ENCODE results near the gene PMFBP1.

PMFBP1 gene

DNA sequence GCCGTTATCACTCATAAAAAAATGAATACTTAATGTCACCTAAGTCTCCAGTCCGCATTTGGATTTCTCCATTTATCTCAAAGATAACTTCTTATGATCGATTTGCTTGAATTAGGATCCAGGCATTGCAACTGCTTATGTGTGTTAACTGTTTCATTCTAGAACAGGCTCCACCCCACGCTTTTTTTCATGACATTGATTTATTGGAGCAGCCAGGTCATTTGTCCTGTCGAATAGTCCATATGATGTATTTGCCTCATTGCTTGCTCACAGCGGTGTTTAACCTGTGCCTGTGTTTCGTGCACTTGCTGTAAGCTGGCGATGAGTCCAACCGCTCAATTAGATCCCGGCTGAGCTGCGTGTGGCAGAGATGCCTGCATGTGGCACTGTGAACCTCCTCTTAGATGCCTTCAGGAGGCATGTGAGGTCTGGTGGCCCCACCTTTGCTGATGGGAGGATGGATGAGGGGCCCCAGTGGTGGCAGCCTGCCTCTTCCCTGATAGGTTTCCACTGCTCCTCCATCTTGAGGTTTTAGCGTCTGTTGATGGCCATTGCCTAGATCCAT is 61.9 kb downstream of the PMFBP1 start:
- no peak for DNase-seq (ENCODE audit: low read depth)
- H3K4me3 ChIP-seq (ENCODE audit: low read depth, low read length) = no peak overlapping the region
- TF ChIP-seq CTCF (IDR thresholded peaks at IDR 0.05; ENCODE audit: low read depth, low read length, missing control alignments) = no peak

- no peak for TF ChIP-seq CTCF (IDR thresholded peaks at IDR 0.05; ENCODE audit: low read depth, low read length, missing control alignments)
- no peak overlapping the region for H3K4me3 ChIP-seq (ENCODE audit: low read depth, low read length)
- DNase-seq (ENCODE audit: low read depth) = no peak
Measured at GRCh38 chr16:72109300-72109699, 62.7 kb downstream of the PMFBP1 start.

GRCh38 chr16:72108353-72109102 is 63.4 kb downstream of the PMFBP1 start:
- TF ChIP-seq CTCF (IDR thresholded peaks at IDR 0.05; ENCODE audit: low read depth, low read length, missing control alignments) = no peak
- no peak overlapping the region for H3K4me3 ChIP-seq (ENCODE audit: low read depth, low read length)
- no peak for DNase-seq (ENCODE audit: low read depth)

GRCh38 chr16:72107371-72107770 is 64.6 kb downstream of the PMFBP1 start:
- H3K4me3 ChIP-seq (ENCODE audit: low read depth, low read length) = no peak overlapping the region
- no peak for DNase-seq (ENCODE audit: low read depth)
- no peak for TF ChIP-seq CTCF (IDR thresholded peaks at IDR 0.05; ENCODE audit: low read depth, low read length, missing control alignments)

GRCh38 chr16:72105978-72106377 is 66.0 kb downstream of the PMFBP1 start:
- no peak for TF ChIP-seq CTCF (IDR thresholded peaks at IDR 0.05; ENCODE audit: low read depth, low read length, missing control alignments)
- no peak overlapping the region for H3K4me3 ChIP-seq (ENCODE audit: low read depth, low read length)
- DNase-seq (ENCODE audit: low read depth) = no peak

DNA sequence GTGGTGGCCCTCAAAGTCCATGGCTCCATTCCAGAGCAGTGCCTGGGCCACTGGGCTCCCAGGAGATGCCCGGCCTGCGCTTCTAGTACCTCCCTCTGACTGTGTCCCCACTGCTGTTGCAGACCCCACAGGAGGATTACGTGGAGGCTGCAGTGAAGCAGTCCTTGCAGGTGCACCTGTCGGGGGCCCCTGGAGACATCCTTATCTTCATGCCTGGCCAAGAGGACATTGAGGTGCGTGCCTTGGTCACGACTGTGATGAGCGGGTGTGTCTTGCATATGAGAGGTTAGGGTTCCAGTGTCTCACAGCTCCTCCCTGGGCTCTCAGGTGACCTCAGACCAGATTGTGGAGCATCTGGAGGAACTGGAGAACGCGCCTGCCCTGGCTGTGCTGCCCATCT is 67.0 kb downstream of the PMFBP1 start:
- TF ChIP-seq CTCF (IDR thresholded peaks at IDR 0.05; ENCODE audit: low read depth, low read length, missing control alignments) = no peak
- no peak overlapping the region for H3K4me3 ChIP-seq (ENCODE audit: low read depth, low read length)
- DNase-seq (ENCODE audit: low read depth) = no peak

GRCh38 chr16:72101195-72101594 is 70.8 kb downstream of the PMFBP1 start:
- TF ChIP-seq CTCF (IDR thresholded peaks at IDR 0.05; ENCODE audit: low read depth, low read length, missing control alignments) = no peak
- no peak overlapping the region for H3K4me3 ChIP-seq (ENCODE audit: low read depth, low read length)
- DNase-seq (ENCODE audit: low read depth) = no peak
